ENCODE data around the gene C10orf88.

C10orf88 gene

GRCh38 chr10:122884166-122884565 lies 69.9 kb downstream of the C10orf88 start:
- Histone ChIP-seq H4K20me1 (ENCODE audit: control insufficient read depth, insufficient read depth, low read depth, low read length) (no peaks in the 10 kb centered on the region), H3K36me3 (ENCODE audit: control insufficient read depth, low read length) (peaks cover 7% of the 10 kb centered on the region; the same call in 1 of the 2 replicates), H3K9me3 (ENCODE audit: control insufficient read depth, insufficient read depth, low read length) (no peaks in the 10 kb centered on the region), H3K27me3 (ENCODE audit: control insufficient read depth, low read length) (no peaks in the 10 kb centered on the region), H3K9me2 (replicated peaks; ENCODE audit: control insufficient read depth, low read length) (no peaks in the 10 kb centered on the region), H3K4me3 (ENCODE audit: low read length) (no peak overlapping the region), H3K4me2 (ENCODE audit: low read length) (no peak overlapping the region), H3K4me1 (ENCODE audit: control insufficient read depth, low read length) (peaks cover 11% of the 10 kb centered on the region), H3K79me2 (ENCODE audit: control insufficient read depth, low read length) (peaks cover 6% of the 10 kb centered on the region), H3K27ac (ENCODE audit: low read depth, low read length) (no peak overlapping the region), H3F3A (ENCODE audit: control insufficient read depth, insufficient read depth) (no peaks in the 10 kb centered on the region)
- no peak for TF ChIP-seq EZH2phosphoT487 (IDR thresholded peaks at IDR 0.05; ENCODE audit: borderline replicate concordance, low read length)
- no peak for TF ChIP-seq CTCF (IDR thresholded peaks at IDR 0.05; ENCODE audit: low read depth, low read length, poor library complexity, severe bottlenecking)

GRCh38 chr10:122882766-122883165 lies 71.3 kb downstream of the C10orf88 start:
- Histone ChIP-seq H3K79me2 (ENCODE audit: control insufficient read depth, low read length) (peaks cover 20% of the 10 kb centered on the region), H3K27me3 (ENCODE audit: control insufficient read depth, low read length) (no peaks in the 10 kb centered on the region)
- TF ChIP-seq EZH2phosphoT487 (IDR thresholded peaks at IDR 0.05; ENCODE audit: borderline replicate concordance, low read length) (no peak), CTCF (IDR thresholded peaks at IDR 0.05; ENCODE audit: low read depth, low read length, poor library complexity, severe bottlenecking) (no peak)

More at GRCh38 chr10:122882766-122883165, 71.3 kb downstream of the C10orf88 start:
- no peaks in the 10 kb centered on the region for H4K20me1 ChIP-seq (ENCODE audit: control insufficient read depth, insufficient read depth, low read depth, low read length)
- peaks cover 9% of the 10 kb centered on the region for H3K36me3 ChIP-seq (ENCODE audit: control insufficient read depth, low read length)
- no peak overlapping the region for H3K4me2 ChIP-seq (ENCODE audit: low read length)
- no peaks in the 10 kb centered on the region for H3K9me2 ChIP-seq (replicated peaks; ENCODE audit: control insufficient read depth, low read length)
- H3F3A ChIP-seq (ENCODE audit: control insufficient read depth, insufficient read depth) = no peaks in the 10 kb centered on the region
- no peak overlapping the region for H3K27ac ChIP-seq (ENCODE audit: low read depth, low read length)
- H3K4me1 ChIP-seq (ENCODE audit: control insufficient read depth, low read length) = peaks cover 17% of the 10 kb centered on the region
- no peak overlapping the region for H3K4me3 ChIP-seq (ENCODE audit: low read length)
- no peaks in the 10 kb centered on the region for H3K9me3 ChIP-seq (ENCODE audit: control insufficient read depth, insufficient read depth, low read length)

Data from DOHH2 (cell line).